GM21390 (cell line): Measurements from ENCODE around the gene CXorf66.
A peak's percentile ranks its signal among the peaks of the same experiment; 100 is the strongest.
"Not testable (repeated sequence)": the region's sequence is repeated elsewhere in the genome, so short reads cannot be mapped to it uniquely, and the experiment has no call there.

ENCODE experiments used
- ATAC-seq: cut with Tn5 transposase; IDR thresholded peaks from one replicate; pipeline ENCODE4 v1.9.1; 2021; ENCODE audit not compliant: unreplicated experiment

Gene CXorf66, protein sequence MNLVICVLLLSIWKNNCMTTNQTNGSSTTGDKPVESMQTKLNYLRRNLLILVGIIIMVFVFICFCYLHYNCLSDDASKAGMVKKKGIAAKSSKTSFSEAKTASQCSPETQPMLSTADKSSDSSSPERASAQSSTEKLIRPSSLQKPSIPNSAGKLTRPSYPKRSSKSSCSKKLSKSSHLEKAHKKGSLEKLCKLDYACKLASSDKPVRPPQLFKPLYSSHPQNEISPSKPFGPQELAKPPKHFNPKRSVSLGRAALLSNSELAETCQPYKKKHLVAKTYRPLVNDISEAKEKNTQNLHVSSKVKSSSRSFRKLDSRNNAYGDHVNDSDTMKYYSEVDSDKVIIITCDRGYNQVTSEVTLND

DNA sequence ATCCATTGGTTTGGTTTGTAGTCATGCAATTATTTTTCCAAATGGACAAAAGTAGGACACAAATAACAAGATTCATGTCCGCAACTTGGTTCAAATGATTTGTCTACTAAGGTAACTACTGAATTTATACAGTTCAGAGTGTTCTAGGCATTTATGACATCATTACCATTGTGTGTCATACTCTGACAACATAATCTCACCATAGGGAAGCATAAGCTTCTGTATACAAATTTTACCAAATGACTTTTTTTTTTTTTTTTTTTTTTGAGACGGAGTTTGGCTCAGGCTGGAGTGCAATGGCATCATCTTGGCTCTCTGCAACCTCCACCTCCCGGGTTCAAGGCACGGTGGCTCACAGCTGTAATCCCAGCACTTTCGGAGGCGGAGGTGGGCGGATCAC, at the start of gene CXorf66:
Gene CXorf66 (minus strand): TSS at position 101 of the 400 bp plus-strand sequence. CDS start 25 bp downstream, at position 76.
- ATAC-seq: no peak

DNA sequence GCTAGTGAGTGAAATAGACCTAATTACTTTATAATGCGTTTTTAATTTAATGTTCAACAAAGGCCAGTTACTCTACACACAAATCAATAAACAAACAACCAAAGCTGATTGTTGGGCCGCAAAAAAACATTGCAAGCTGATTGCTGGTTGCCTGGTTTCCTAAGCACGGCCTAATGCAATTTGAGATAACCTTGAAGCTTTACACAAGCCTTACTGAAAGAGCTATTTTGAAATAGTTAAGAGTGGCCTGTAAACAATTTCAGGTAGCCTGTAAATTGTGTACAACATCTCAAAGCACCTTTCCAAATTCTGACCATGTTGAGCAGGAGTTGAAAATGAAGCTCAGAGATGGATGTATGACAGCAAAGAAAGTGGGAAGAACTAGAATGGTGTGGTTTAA, 17.5 kb upstream of the CXorf66 start:
- no peak for ATAC-seq

- no peak for ATAC-seq
These were observed 9.2 kb upstream of the CXorf66 start for GRCh38 chrX:139974471-139974870.

GRCh38 chrX:139972629-139973624, 7.6 kb upstream of the CXorf66 start:
- ATAC-seq: no peak

- ATAC-seq: no peak
These were observed 6.8 kb upstream of the CXorf66 start for GRCh38 chrX:139972113-139972512.

DNA sequence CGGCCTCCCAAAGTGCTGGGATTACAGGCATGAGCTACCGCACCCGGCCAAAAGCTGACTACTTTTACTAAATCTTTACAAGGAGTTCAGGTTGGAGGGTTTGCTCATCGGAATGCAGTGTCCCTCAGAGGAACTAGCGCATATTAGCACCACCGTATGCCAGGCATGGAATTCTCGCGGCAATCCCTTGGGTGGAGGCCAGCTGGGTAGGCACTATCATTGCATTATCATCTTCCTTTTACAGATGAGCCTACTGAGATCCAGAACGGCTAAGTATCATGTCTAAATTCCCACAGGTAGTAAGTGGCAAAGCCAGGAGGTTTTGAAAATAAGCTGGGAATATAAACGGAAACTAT, 6.1 kb upstream of the CXorf66 start:
- ATAC-seq: no peak

- no peak for ATAC-seq
These were observed 4.0 kb upstream of the CXorf66 start for GRCh38 chrX:139969286-139969685.

DNA sequence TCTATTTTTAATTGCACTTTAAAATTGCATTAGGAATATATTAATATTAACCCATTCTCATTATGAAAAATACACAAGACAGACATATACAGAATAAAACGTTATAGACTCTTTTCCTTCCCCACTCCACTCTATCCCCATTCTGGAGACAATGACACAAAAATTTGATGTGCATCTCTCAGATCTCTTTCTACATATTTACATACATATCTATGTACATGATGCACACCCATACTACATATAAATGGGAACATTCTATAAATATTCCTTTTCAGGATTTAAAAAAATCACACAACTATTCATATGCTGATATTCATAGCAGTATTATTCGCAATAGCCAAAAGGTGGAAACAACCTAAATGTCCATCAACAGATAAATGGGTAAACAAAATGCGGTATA, 2.4 kb upstream of the CXorf66 start:
- ATAC-seq: no peak

DNA sequence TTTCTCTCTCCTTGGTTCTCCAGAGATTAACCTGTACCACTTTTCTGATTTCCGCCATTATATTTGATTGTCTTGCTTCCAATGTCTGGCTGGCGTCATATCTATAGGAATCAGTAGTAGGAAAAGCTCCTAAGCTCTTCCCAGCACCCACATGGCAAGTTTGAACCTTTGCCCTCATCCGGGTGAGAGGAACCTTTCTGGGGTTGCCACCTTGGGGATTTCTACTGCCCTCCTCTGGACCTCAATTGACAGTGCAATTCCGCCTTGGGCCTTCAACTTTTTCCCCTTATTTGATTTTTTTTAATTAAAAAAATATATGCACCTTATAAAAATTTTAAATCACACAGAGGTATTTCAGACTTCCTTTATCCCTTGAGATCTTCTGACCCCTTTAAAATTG, 2.0 kb upstream of the CXorf66 start:
- no peak for ATAC-seq

DNA sequence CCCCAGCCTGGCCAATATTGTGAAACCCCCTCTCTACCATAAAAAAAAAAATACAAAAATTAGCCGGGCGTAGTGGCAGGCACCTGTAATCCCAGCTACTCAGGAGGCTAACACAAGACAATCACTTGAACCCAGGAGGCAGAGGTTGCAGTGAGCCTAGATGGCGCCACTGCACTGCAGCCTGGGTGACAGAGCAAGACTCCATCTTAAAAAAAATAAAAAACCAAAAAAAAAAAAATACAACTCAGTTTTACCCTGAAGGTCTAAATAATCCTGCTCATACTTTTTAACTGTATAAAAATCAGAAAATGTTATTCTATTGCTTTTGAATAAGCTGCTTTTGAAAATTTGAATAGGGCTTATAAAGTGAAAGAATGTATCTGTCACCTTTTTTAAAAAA, 838 bp upstream of the CXorf66 start:
- not testable (repeated sequence) for ATAC-seq

- not testable (repeated sequence) for ATAC-seq
These were observed 4.2 kb downstream of the CXorf66 start for GRCh38 chrX:139961091-139961490.

GRCh38 chrX:139949703-139950102, 15.6 kb downstream of the CXorf66 start:
- no peak for ATAC-seq

- ATAC-seq: no peak
These were observed 20.2 kb downstream of the CXorf66 start for GRCh38 chrX:139945075-139945474.

DNA sequence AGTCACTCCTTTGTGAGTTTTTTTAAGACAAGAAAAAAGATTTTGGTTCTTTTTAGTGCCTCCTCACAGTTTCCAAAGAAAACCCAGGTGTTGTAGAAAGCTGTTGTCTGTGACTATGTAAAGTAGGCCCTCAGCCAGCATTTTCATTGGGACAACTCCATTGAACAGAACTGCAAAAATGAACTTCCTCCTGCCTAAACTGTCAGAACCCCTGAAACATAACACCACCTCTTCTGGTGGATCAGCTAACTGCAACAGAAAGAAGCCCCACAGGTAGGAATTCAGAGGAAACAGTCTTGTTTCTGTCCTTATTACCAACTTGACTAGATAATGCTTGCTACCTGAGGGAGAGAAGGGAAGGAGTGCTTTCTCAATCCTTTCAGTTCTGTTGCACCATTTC, 29.1 kb downstream of the CXorf66 start:
- no peak for ATAC-seq

- no peak for ATAC-seq
These were observed 31.4 kb downstream of the CXorf66 start for GRCh38 chrX:139933904-139934303.

GRCh38 chrX:139932901-139933796, 32.2 kb downstream of the CXorf66 start, which contains the start of gene ATP11C:
Gene ATP11C (minus strand): TSS chrX:139933053. CDS start chrX:139932042, 1,011 bp downstream.
- peak; percentile 70 for ATAC-seq

DNA sequence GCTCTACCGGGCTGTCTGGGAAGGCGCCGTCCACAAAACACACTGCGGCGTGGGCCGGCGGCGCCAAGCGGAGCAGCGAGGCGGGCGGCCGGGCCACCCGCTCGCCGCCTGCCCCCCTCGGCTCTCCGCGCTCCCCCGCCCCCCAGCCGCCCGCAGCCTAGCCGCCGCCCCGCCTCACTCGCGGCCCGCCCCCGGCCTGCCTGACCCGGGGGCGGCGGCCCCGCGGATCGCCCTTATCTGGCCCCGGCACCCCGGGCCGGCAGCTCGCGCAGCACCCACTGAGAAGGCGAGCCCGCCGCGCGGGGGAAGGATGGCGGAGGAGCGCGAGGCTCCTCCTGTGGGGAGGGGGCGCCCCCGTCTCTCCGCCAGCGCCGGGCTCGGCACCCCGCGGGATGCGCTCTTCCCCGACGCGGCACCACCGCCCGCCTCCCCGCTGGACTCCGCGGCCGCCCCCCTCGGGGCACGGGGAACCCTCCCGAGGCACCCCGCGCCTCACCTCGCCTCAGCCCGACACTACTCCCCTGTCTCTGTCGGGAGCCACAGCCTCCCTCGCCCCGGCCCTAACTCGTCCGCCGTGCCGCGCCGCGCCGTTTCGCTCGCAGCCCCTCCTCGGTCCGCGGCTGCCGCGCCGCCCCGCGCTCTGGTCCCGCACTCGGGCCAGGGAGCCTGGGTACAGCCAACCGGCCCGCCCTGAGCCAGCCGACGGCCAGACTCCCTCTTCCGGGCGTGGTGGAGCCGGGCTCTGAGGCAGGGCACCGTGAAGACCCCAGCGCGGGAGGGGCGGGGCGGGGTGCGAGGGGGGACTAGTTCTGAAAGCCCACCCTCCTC, 33.0 kb downstream of the CXorf66 start:
- ATAC-seq: peak; percentile 38

- ATAC-seq: no peak
These were observed 33.7 kb downstream of the CXorf66 start for GRCh38 chrX:139931646-139932072.

DNA sequence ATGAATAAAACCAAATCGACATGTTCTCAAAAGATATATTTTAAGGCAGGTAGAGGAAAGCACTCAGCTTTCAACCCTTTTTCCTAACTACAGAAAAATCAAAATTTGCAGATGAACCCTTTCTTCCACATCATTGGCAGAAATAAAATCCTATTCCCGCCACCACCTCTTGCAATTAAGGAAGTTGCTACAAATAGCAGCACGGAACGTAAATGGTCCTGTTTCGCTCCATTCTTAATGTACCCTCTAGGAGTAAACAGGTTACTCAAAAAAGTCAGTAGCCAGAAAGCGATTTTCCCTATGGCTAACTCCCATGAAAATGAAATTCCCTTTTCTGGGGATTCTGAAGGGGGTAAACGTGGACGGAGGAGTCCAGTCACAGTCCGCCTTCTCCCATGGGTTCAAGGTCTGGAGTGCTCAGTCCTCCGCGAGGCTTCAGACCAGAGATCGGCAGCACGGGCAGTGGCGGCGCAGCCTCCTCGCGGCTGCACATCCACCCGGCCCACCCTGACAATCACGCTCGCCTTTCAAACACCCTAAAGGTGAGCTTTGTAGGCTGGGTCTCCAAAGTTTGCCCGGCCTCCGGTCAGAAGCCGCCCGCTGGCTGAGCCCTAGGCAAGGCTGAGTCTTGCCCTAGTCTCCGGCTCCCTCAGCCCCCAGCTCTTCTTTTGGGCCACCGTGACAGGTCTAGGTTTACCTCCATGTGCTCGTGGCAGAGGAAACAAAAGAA, 34.2 kb downstream of the CXorf66 start:
- peak; percentile 11 for ATAC-seq
